D721Med (cell line): ENCODE results near the gene NT5C2.
A peak's percentile ranks its signal among the peaks of the same experiment; 100 is the strongest.

Experiments
- DNase-seq: peaks from one replicate; pipeline ENCODE4 v3.0.0; 2011; ENCODE audit warnings: low spot score; ENCODE audit not compliant: insufficient read length
- FAIRE-seq: peaks from 2 replicates; lab custom pipeline; 2011; peaks lifted over from hg19 to GRCh38; lab: Jason Lieb, UNC
- CTCF ChIP-seq: IDR thresholded peaks from 2 replicates; pipeline ENCODE4 v1.5.1; 2012; ENCODE audit warnings: mild to moderate bottlenecking, control low read depth; ENCODE audit not compliant: insufficient read depth; ENCODE audit errors: missing control alignments

Gene NT5C2

GRCh38 chr10:103124420-103125096, 68.5 kb downstream of the NT5C2 start:
- FAIRE-seq, result no peak
- no peak for TF ChIP-seq CTCF
- no peak for DNase-seq

- FAIRE-seq (peak; percentile 41), DNase-seq (no peak)
- TF ChIP-seq CTCF, result peak; percentile 18
Measured at GRCh38 chr10:103123282-103124024, 69.6 kb downstream of the NT5C2 start.

GRCh38 chr10:103120977-103121735, 71.9 kb downstream of the NT5C2 start:
- no peak for TF ChIP-seq CTCF
- FAIRE-seq, result no peak
- no peak for DNase-seq

GRCh38 chr10:103120546-103120945, 72.5 kb downstream of the NT5C2 start:
- DNase-seq (no peak), FAIRE-seq (no peak)
- no peak for TF ChIP-seq CTCF

- no peak for DNase-seq
- no peak for TF ChIP-seq CTCF
- FAIRE-seq, result no peak
Measured at GRCh38 chr10:103117247-103117646, 75.8 kb downstream of the NT5C2 start.

- no peak for TF ChIP-seq CTCF
- FAIRE-seq, result no peak
- DNase-seq, result no peak
Measured at GRCh38 chr10:103114876-103115275, 78.2 kb downstream of the NT5C2 start.
